Activated T-cell treated with anti-CD3 and anti-CD28 coated beads, Interleukin-2, amount 50 U/mL, for 4 hours (primary cell): ENCODE measurements around the gene SYNE2. TPM values are rescaled to one million over a fixed set of nuclear protein-coding genes. Genes with fewer than 3 reads are reported as not detected.

Source experiments
- ATAC-seq, 2 donors: fragments of 200-7000 bp; cut with Tn5 transposase; one replicate each; pipeline ENCODE4 v1.10.0; 2021
- DNase-seq: peaks from one replicate; pipeline ENCODE4 v3.0.0-alpha.2; 2020
- H3K27me3 Mint-ChIP-seq: one replicate; pipeline ENCODE4 v1.8.0; 2021; ENCODE audit warnings: low read depth, mixed read lengths
- H3K36me3 Mint-ChIP-seq: one replicate; pipeline ENCODE4 v1.8.0; 2022; ENCODE audit warnings: mixed read lengths; ENCODE audit not compliant: insufficient read depth
- H3K4me1 Mint-ChIP-seq: one replicate; pipeline ENCODE4 v1.8.0; 2021; ENCODE audit warnings: low read depth, mixed read lengths
- H3K4me3 Mint-ChIP-seq: one replicate; pipeline ENCODE4 v1.8.0; 2021; ENCODE audit warnings: mild to moderate bottlenecking, moderate library complexity, mixed read lengths
- H3K9me3 Mint-ChIP-seq: one replicate; pipeline ENCODE4 v1.8.0; 2021; ENCODE audit warnings: mixed read lengths
- total RNA-seq, 3 donors: library from RNA; stranded (reverse); gene quantifications; one replicate each; pipeline ENCODE4 v1.2.1, GENCODE V29; 2021

SYNE2 gene
- total RNA-seq, 3 donors from 2014 or later = 6.9 to 11.5 (median 8.6) TPM

GRCh38 chr14:64215978-64216377 is 363.2 kb downstream of the SYNE2 start:
- Mint-ChIP-seq H3K4me1 (no peaks in the 10 kb centered on the region), H3K4me3 (no peak overlapping the region), H3K36me3 (peaks cover 41% of the 10 kb centered on the region), H3K27me3 (no peaks in the 10 kb centered on the region), H3K9me3 (no peaks in the 10 kb centered on the region)
- DNase-seq = no peak
- no peak for ATAC-seq

GRCh38 chr14:64217308-64217707 is 364.5 kb downstream of the SYNE2 start:
- ATAC-seq (no peak), DNase-seq (no peak)
- H3K9me3 Mint-ChIP-seq = no peaks in the 10 kb centered on the region
- H3K4me3 Mint-ChIP-seq = no peak overlapping the region
- H3K36me3 Mint-ChIP-seq = peaks cover 39% of the 10 kb centered on the region
- no peaks in the 10 kb centered on the region for H3K4me1 Mint-ChIP-seq
- H3K27me3 Mint-ChIP-seq = no peaks in the 10 kb centered on the region

- H3K36me3 Mint-ChIP-seq = peaks cover 37% of the 10 kb centered on the region
- no peaks in the 10 kb centered on the region for H3K4me1 Mint-ChIP-seq
Measured at GRCh38 chr14:64217834-64218233, 365.0 kb downstream of the SYNE2 start.

GRCh38 chr14:64218344-64219240 is 365.8 kb downstream of the SYNE2 start:
- no peak for DNase-seq
- Mint-ChIP-seq H3K4me3 (no peak overlapping the region), H3K36me3 (peaks cover 37% of the 10 kb centered on the region), H3K27me3 (no peaks in the 10 kb centered on the region), H3K4me1 (no peaks in the 10 kb centered on the region), H3K9me3 (no peaks in the 10 kb centered on the region)
- no peak for ATAC-seq

More at GRCh38 chr14:64217834-64218233, 365.0 kb downstream of the SYNE2 start:
- no peak for ATAC-seq
- DNase-seq = no peak
- H3K27me3 Mint-ChIP-seq = no peaks in the 10 kb centered on the region
- H3K4me3 Mint-ChIP-seq = no peak overlapping the region
- no peaks in the 10 kb centered on the region for H3K9me3 Mint-ChIP-seq

- Mint-ChIP-seq H3K4me1 (no peaks in the 10 kb centered on the region), H3K36me3 (peaks cover 44% of the 10 kb centered on the region), H3K27me3 (no peaks in the 10 kb centered on the region)
Measured at GRCh38 chr14:64220056-64220455, 367.3 kb downstream of the SYNE2 start.

GRCh38 chr14:64220466-64220865 is 367.7 kb downstream of the SYNE2 start:
- H3K4me3 Mint-ChIP-seq = no peak overlapping the region
- H3K4me1 Mint-ChIP-seq = no peaks in the 10 kb centered on the region
- no peaks in the 10 kb centered on the region for H3K27me3 Mint-ChIP-seq
- ATAC-seq = no peak
- no peaks in the 10 kb centered on the region for H3K9me3 Mint-ChIP-seq
- peaks cover 42% of the 10 kb centered on the region for H3K36me3 Mint-ChIP-seq
- DNase-seq = no peak

More at GRCh38 chr14:64220056-64220455, 367.3 kb downstream of the SYNE2 start:
- Mint-ChIP-seq H3K4me3 (no peak overlapping the region), H3K9me3 (no peaks in the 10 kb centered on the region)
- ATAC-seq (no peak), DNase-seq (no peak)

- no peak for ATAC-seq
- H3K27me3 Mint-ChIP-seq = no peaks in the 10 kb centered on the region
- peaks cover 37% of the 10 kb centered on the region for H3K36me3 Mint-ChIP-seq
- no peaks in the 10 kb centered on the region for H3K4me1 Mint-ChIP-seq
- no peak for DNase-seq
- no peak overlapping the region for H3K4me3 Mint-ChIP-seq
- H3K9me3 Mint-ChIP-seq = no peaks in the 10 kb centered on the region
Measured at GRCh38 chr14:64221391-64222003, 368.7 kb downstream of the SYNE2 start.

- no peak overlapping the region for H3K4me3 Mint-ChIP-seq
- DNase-seq (no peak), ATAC-seq (no peak)
- no peaks in the 10 kb centered on the region for H3K27me3 Mint-ChIP-seq
- H3K4me1 Mint-ChIP-seq = no peaks in the 10 kb centered on the region
- peaks cover 36% of the 10 kb centered on the region for H3K36me3 Mint-ChIP-seq
- no peaks in the 10 kb centered on the region for H3K9me3 Mint-ChIP-seq
Measured at GRCh38 chr14:64225151-64225757, 372.4 kb downstream of the SYNE2 start.

GRCh38 chr14:64227856-64228255 is 375.1 kb downstream of the SYNE2 start:
- ATAC-seq = no peak
- H3K27me3 Mint-ChIP-seq = no peaks in the 10 kb centered on the region
- no peak for DNase-seq
- no peak overlapping the region for H3K4me3 Mint-ChIP-seq
- peaks cover 29% of the 10 kb centered on the region for H3K36me3 Mint-ChIP-seq
- H3K9me3 Mint-ChIP-seq = no peaks in the 10 kb centered on the region
- H3K4me1 Mint-ChIP-seq = peaks cover 4% of the 10 kb centered on the region

GRCh38 chr14:64229489-64229888 is 376.7 kb downstream of the SYNE2 start:
- Mint-ChIP-seq H3K27me3 (no peaks in the 10 kb centered on the region), H3K4me1 (peaks cover 4% of the 10 kb centered on the region), H3K4me3 (no peak overlapping the region), H3K9me3 (no peaks in the 10 kb centered on the region), H3K36me3 (peaks cover 19% of the 10 kb centered on the region)
- DNase-seq (no peak), ATAC-seq (no peak)

- Mint-ChIP-seq H3K9me3 (no peaks in the 10 kb centered on the region), H3K4me3 (no peak overlapping the region), H3K27me3 (no peaks in the 10 kb centered on the region), H3K4me1 (peaks cover 4% of the 10 kb centered on the region), H3K36me3 (peaks cover 11% of the 10 kb centered on the region)
- ATAC-seq = peak; percentile 55 to 65
- no peak for DNase-seq
Measured at GRCh38 chr14:64232095-64232838, 379.5 kb downstream of the SYNE2 start.

GRCh38 chr14:64232944-64233343 is 380.1 kb downstream of the SYNE2 start:
- DNase-seq (no peak), ATAC-seq (no peak)
- no peaks in the 10 kb centered on the region for H3K9me3 Mint-ChIP-seq
- peaks cover 8% of the 10 kb centered on the region for H3K36me3 Mint-ChIP-seq
- H3K27me3 Mint-ChIP-seq = no peaks in the 10 kb centered on the region
- H3K4me1 Mint-ChIP-seq = peaks cover 4% of the 10 kb centered on the region
- no peak overlapping the region for H3K4me3 Mint-ChIP-seq

GRCh38 chr14:64233531-64234190 is 380.9 kb downstream of the SYNE2 start:
- DNase-seq (no peak), ATAC-seq (no peak)
- Mint-ChIP-seq H3K9me3 (no peaks in the 10 kb centered on the region), H3K36me3 (peaks cover 4% of the 10 kb centered on the region), H3K27me3 (no peaks in the 10 kb centered on the region), H3K4me1 (peaks cover 4% of the 10 kb centered on the region), H3K4me3 (no peak overlapping the region)
